Erythroblast (primary cell): ENCODE results near the gene SULT2A1.

Experiments used
- GATA1 ChIP-seq: IDR thresholded peaks from 2 replicates; pipeline ENCODE4 v1.6.1; 2011; ENCODE audit warnings: low read depth, mild to moderate bottlenecking, control low read depth, low read length, moderate library complexity
- POLR2A ChIP-seq: IDR thresholded peaks from 2 replicates; pipeline ENCODE4 v1.6.1; 2011; ENCODE audit warnings: mild to moderate bottlenecking, low read length

DNA sequence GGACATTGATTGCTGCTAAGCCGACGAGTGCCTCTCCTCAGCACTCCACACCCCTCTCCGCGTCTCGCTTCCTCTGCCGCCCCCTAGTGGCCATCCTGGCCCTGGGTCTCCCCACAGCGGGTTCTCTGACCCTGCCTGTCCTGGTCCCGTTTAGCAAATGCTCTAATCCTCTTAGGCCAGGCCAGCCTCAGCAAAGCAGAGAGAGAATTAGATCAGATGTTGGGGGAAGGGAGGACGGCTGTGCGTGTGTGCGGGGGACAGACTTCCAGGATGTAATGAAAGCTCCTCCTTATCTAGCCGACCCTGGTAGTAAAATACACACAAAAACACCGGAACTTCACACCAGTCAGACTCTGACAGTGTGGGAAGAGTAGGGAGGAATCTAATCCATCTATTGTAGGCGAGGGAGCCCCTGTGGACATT lies 22.6 kb downstream of the SULT2A1 start:
- TF ChIP-seq POLR2A (no peak), GATA1 (no peak)
